GM18907 (cell line): ENCODE data around the gene CAVIN1.
A peak's percentile ranks its signal among the peaks of the same experiment; 100 is the strongest.
"Not testable (repeated sequence)": the region's sequence is repeated elsewhere in the genome, so short reads cannot be mapped to it uniquely, and the experiment has no call there.

Source experiments
- ATAC-seq: cut with Tn5 transposase; IDR thresholded peaks from one replicate; pipeline ENCODE4 v1.9.1; 2021; ENCODE audit warnings: mild to moderate bottlenecking, moderate library complexity; ENCODE audit not compliant: unreplicated experiment

The CAVIN1 gene

DNA sequence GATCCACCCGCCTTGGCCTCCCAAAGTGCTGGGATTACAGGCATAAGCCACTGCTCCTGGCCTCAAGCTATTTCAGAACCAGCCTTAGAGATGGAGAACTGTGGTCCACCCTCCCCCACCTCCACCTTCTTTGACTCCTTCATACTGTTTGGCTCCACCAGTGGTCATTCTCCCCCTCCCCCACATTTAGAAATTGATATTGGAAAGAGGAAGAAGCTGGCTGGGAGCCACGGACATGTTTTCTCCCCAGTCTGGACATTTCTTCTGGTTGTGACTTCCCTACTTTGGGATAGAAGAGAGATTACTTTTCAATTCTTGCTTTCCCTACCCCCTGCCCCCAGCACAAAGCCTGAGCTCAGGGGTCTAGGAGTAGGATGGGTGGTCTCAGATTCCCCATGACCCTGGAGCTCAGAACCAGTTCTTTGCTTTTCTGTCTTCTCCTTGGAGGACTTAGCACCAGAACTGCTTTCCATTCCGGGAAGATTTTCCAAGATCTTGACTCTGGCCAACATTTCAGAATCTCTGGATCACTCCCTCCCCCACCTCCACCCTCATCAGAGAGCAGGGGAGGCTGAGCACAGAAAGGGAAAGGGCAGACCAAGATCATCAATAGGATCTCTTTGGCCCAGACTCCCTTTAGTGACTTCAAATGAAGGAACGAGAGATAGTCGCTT lies 16.3 kb downstream of the CAVIN1 start:
- no peak for ATAC-seq

DNA sequence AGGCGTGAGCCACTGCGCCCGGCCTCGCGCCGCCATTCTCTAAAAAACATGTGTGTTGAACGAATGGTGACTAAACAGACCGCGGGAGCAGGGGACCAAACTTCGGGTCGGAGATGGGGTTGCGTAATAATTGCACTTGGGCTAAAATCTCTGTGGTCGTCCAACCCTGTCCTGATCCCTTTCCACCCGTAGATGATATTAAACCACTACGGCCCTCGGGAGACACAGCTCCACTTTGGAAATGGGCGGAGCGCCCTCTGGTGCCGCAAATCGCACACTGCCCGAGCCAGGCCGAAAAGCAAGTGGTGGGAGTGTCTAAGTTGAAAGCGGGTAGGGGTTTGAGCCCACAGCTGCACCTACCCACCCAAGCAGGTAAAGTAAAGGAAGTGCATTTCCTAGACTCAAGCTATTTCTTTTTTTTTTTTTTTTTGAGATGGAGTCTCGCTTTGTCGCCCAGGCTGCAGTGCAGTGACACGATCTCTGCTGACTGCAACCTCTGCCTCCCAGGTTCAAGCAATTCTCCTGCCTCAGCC lies 17.0 kb downstream of the CAVIN1 start:
- ATAC-seq: no peak

- no peak for ATAC-seq
Observed at GRCh38 chr17:42405076-42405475, 18.0 kb downstream of the CAVIN1 start.

- no peak for ATAC-seq
Observed at GRCh38 chr17:42404326-42405055, 18.6 kb downstream of the CAVIN1 start.

- ATAC-seq: no peak
Observed at GRCh38 chr17:42403150-42403549, 19.9 kb downstream of the CAVIN1 start.

GRCh38 chr17:42402117-42402516 lies 20.9 kb downstream of the CAVIN1 start:
- ATAC-seq: no peak

GRCh38 chr17:42400844-42401375 lies 22.1 kb downstream of the CAVIN1 start:
- ATAC-seq: not testable (repeated sequence)

GRCh38 chr17:42399948-42400843 lies 22.9 kb downstream of the CAVIN1 start:
- ATAC-seq: no peak

DNA sequence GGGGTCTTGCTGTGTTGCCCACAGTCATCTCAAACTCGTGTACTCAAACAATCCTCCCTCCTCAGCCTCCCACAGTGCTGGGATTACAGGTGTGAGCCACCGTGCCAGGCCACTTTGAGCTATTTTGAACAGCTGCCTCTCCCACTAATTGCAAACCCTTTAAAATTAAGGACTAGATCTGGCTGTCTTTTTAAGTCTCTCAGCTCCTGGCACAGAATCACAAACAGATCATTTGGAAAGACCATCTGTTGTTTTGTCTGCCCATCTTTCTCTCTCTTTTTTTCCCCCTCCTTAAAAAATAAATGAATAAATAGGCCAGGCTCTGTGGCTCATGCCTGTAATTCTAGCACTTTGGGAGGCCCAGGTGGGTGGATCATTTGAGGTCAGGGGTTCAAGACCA lies 23.9 kb downstream of the CAVIN1 start:
- no peak for ATAC-seq

GRCh38 chr17:42395601-42396000 lies 27.5 kb downstream of the CAVIN1 start:
- not testable (repeated sequence) for ATAC-seq

GRCh38 chr17:42394838-42395237 lies 28.2 kb downstream of the CAVIN1 start:
- ATAC-seq: no peak

DNA sequence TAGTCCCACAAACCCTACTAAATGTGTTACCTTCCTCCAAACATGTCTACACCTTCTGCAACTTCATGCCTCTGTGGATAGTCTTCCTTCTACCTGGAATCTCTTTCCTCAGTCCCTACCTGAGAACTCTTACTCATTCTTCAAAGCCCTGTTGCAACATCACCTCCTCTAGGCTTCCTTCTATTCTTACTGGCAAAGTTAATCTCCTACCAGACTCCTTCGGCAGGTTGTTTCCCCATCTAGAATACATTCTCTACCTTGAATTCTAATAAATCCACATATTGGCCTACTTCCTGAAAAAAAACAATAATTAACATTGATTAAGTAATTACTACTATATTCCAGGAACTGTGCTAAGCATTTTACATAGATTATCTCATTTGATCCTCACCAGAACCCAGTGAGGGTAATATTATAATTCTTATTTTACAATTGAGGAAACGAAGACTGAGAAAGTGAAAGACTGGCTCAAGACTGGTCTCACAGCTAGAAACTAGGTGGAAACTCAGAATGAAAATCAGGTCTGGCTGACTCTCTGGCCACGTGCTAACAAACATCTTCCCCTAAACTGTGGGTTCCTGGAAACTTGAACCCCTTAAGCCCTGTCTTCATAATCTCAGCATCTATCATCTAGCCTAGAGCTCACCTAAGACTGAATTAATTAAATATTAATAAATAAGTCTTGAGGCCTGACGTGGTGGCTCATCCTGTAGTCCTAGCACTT lies 30.2 kb downstream of the CAVIN1 start:
- ATAC-seq: no peak

- not testable (repeated sequence) for ATAC-seq
Observed at GRCh38 chr17:42391439-42391838, 31.6 kb downstream of the CAVIN1 start.

GRCh38 chr17:42389899-42390298 lies 33.2 kb downstream of the CAVIN1 start:
- no peak for ATAC-seq

- ATAC-seq: peak; percentile 17
Observed at GRCh38 chr17:42389135-42389417, 34.0 kb downstream of the CAVIN1 start.

GRCh38 chr17:42388381-42389134 lies 34.5 kb downstream of the CAVIN1 start, which contains the start of gene STAT3:
TSS of gene STAT3 (minus strand) at chr17:42388442. CDS start at chr17:42348516, 39,926 bp downstream.
- peak; percentile 91 for ATAC-seq

DNA sequence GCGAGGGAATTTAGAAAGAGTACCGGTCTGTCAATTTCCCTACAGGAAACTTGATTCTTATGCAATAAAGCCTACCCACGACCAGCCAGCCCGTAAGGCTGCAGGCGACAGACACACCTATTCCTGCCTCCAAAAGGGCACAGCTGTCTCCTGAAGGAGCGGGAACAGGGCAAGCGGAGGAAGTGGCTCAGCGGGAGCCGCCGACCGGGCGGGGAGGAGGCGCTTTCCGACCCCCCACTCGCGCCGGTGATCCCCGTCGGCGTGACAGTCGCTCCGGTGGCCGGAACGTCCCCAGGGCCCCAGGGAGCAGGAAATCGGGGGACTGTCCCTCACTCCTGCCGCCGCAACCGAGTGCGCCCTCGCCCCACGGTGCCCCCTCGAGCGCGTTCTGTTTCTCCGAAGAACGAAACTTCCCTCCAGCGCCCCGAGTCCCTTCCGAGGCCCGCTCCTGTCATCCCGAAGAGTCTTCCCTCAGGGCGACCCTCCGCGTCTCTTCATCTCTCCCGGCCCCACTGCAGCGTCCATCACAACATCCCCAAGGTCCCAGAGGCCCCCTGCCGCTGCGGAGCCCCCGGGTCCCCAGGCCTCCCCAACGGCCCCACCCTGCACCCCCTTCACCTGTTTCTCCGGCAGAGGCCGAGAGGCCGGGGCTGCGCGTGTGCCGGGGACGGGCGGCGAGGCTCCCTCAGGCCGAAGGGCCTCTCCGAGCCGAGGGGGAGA lies 35.2 kb downstream of the CAVIN1 start:
- peak; percentile 23 for ATAC-seq

- no peak for ATAC-seq
Observed at GRCh38 chr17:42386777-42387657, 36.0 kb downstream of the CAVIN1 start.
